ENCODE data around the gene TBRG1. TPM values are rescaled to one million over a fixed set of nuclear protein-coding genes. Genes with fewer than 3 reads are reported as not detected.

The TBRG1 gene, protein sequence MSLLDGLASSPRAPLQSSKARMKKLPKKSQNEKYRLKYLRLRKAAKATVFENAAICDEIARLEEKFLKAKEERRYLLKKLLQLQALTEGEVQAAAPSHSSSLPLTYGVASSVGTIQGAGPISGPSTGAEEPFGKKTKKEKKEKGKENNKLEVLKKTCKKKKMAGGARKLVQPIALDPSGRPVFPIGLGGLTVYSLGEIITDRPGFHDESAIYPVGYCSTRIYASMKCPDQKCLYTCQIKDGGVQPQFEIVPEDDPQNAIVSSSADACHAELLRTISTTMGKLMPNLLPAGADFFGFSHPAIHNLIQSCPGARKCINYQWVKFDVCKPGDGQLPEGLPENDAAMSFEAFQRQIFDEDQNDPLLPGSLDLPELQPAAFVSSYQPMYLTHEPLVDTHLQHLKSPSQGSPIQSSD
- total RNA-seq (2012; rRNA removed) = 11.9 and 13.3 TPM in 2 replicates
- 20.2 and 23.2 TPM in 2 replicates for polyA plus RNA-seq (2012; rRNA removed)
- 7.0 and 10.4 TPM in 2 replicates for polyA plus RNA-seq (2012; cell fraction: cytosol; rRNA removed)
- polyA plus RNA-seq (2012; cell fraction: nucleus; rRNA removed; ENCODE audit: low replicate concordance) = 27.9 and 84.2 TPM in 2 replicates
- percentile 87 among the genes with signal in this experiment for Bru-seq, nascent RNA
- percentile 86 among the genes with signal in this experiment for BruChase-seq, experiment 1, labeled RNA remaining after a 6-hour chase
- percentile 89 among the genes with signal in this experiment for BruChase-seq, experiment 2, labeled RNA remaining after a 2-hour chase
- long read RNA-seq, full-length matches to known transcripts = 21 of 32 reads
- long read RNA-seq, partial matches to known transcripts = 4 of 32 reads
- long read RNA-seq, other reads (novel, unspliced or antisense) = 7 of 32 reads

DNA sequence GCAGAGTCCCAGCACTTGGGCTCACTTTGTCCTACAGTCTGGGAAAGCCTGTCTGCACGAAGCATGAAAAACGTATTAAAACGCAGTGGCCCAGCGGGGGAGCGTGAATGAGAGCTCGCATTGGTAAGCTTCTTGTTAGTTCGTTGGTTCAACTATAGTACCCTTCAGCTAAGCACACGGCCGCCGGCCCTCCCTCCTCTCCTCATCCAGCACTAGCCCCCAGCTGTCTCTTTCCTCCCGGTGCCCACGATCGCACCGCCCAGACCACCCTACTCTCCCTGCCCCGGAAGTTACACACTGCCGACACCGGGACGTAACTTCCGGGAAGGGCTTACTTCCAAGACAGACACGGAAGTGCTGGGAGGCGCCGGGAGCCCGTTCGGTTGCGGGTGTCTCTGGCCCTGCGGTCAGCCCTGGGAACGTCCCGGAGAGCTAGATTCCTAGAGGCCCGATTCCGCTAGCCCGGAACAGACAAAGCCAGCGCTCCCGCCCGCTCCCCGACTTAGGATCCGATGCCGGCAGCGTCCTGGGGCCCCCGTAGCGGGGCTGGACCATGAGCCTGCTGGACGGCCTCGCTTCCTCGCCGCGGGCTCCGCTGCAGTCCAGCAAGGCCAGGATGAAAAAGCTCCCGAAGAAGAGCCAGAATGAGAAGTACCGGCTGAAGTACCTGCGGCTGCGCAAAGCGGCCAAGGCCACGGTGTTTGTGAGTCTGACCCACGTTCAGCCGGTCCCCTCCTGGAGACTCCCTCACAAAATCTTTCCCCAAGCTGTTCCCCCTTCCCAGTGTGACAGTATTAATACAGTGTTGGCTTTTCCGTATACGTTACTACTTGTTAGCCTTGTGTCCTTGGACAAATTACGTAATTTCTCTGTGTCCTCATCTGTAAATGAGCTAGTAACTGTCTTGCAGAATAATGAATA lies at the start of gene TBRG1:
Gene TBRG1 (plus strand): TSS at position 334 of the 921 bp plus-strand sequence. CDS start 220 bp downstream, at position 554.
- no peaks in the 10 kb centered on the region; the same call in 1 of the 2 replicates for H3K4me1 ChIP-seq (ENCODE audit: control insufficient read depth, insufficient read depth, low read length)
- intact Hi-C loops (cut with micrococcal nuclease) = no loop called here
- peak within 1 kb of the TSS; percentile 90 for H2AK9ac ChIP-seq (replicated peaks; ENCODE audit: low read depth, low read length, poor library complexity)
- peak within 1 kb of the TSS; percentile 86 for H4K91ac ChIP-seq (ENCODE audit: insufficient read depth, low read depth, low read length)
- no peak within 1 kb of the TSS; the same call in 1 of the 2 replicates for H2AK5ac ChIP-seq (ENCODE audit: low read depth, low read length)
- dilution Hi-C loops (cut with HindIII; ENCODE audit: low sequenced_read_pairs, unreplicated experiment) = no loop called here
- DNase-seq (peak; percentile 91), ATAC-seq (ENCODE audit: low read depth) (peak; percentile 95)
- H3K18ac ChIP-seq (ENCODE audit: low read depth, low read length) = peak within 1 kb of the TSS; percentile 76
- H2BK20ac ChIP-seq (ENCODE audit: low read depth, low read length) = no peak within 1 kb of the TSS
- no peaks in the 10 kb centered on the region for H3K9me3 ChIP-seq (ENCODE audit: control insufficient read depth, insufficient read depth, low read length)
- ChIA-PET POLR2A (ENCODE audit: unreplicated experiment) (interaction anchor here (0.5 kb wide), 1 partner anchor 579 kb away, joined by 3 read pairs; no protein-coding TSS in a partner anchor), CTCF (interaction anchor here (0.9 to 1.8 kb wide), 2 partner anchors 207 to 221 kb away, joined by 3 to 7 read pairs; no protein-coding TSS in a partner anchor)
- TF ChIP-seq MAZ (IDR thresholded peaks at IDR 0.05; ENCODE audit: borderline replicate concordance, low read depth, low read length) = peak; percentile 71; the same call in 1 of the 2 replicates
- TF ChIP-seq SMC3 (IDR thresholded peaks at IDR 0.05; ENCODE audit: low read depth, low read length) = no peak
- TF ChIP-seq, protein P1, sequence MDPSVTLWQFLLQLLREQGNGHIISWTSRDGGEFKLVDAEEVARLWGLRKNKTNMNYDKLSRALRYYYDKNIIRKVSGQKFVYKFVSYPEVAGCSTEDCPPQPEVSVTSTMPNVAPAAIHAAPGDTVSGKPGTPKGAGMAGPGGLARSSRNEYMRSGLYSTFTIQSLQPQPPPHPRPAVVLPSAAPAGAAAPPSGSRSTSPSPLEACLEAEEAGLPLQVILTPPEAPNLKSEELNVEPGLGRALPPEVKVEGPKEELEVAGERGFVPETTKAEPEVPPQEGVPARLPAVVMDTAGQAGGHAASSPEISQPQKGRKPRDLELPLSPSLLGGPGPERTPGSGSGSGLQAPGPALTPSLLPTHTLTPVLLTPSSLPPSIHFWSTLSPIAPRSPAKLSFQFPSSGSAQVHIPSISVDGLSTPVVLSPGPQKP (IDR thresholded peaks at IDR 0.05; ENCODE audit: borderline replicate concordance, low read depth, low read length) = no peak
- peak; percentile 48 for TF ChIP-seq CEBPB (IDR thresholded peaks at IDR 0.05; ENCODE audit: low read depth, low read length)
- TF ChIP-seq MXI1 (IDR thresholded peaks at IDR 0.05; ENCODE audit: borderline replicate concordance, low read depth, low read length) = no peak
- peak; percentile 95 for TF ChIP-seq POLR2A (IDR thresholded peaks at IDR 0.05; ENCODE audit: low read depth, low read length)
- H2AFZ ChIP-seq (replicated peaks; ENCODE audit: low read length, poor library complexity) = peak within 1 kb of the TSS; percentile 98
- 0% methylated on average over 15 of the region's 57 CpGs; no CpG with 5 or more reads in 1 of the 2 experiments for WGBS, 2 experiments (ENCODE audit: extremely low coverage in 2 of 2, insufficient read length in 1 of 2)
- peak within 1 kb of the TSS; percentile 89 for H3K14ac ChIP-seq (replicated peaks; ENCODE audit: low read depth, low read length)
- H3K36me3 ChIP-seq (ENCODE audit: control insufficient read depth, insufficient read depth, low read length) = peaks cover 16% of the 10 kb centered on the region
- H3K9me1 ChIP-seq (ENCODE audit: insufficient read depth, low read length) = peaks cover 8% of the 10 kb centered on the region; the same call in 1 of the 2 replicates
- BruUV-seq (replicated peaks) = TSS peak; percentile 72
- H4K20me1 ChIP-seq (ENCODE audit: insufficient read depth, low read length) = no peaks in the 10 kb centered on the region; the same call in 1 of the 2 replicates
- H3K79me1 ChIP-seq (ENCODE audit: low read depth in 1 of 2, low read length in 2 of 2) = peaks cover 22 to 42% of the 10 kb centered on the region in 2 experiments
- H4K5ac ChIP-seq (ENCODE audit: low read depth, low read length) = peak within 1 kb of the TSS; percentile 98
- H2BK120ac ChIP-seq (ENCODE audit: low read depth, low read length) = peak within 1 kb of the TSS; percentile 52; the same call in 1 of the 2 replicates
- peak within 1 kb of the TSS; percentile 94 for H3K4me2 ChIP-seq (ENCODE audit: low read depth, low read length)
- in situ Hi-C loops (cut with MboI; ENCODE audit: low sequenced_read_pairs) = no loop called here
- peak within 1 kb of the TSS; percentile 88 for H3K23ac ChIP-seq (ENCODE audit: low read depth, low read length)
- peak within 1 kb of the TSS; percentile 85 for H3K56ac ChIP-seq (ENCODE audit: extremely low read depth, insufficient read depth, low read length)
- peak within 1 kb of the TSS; percentile 79 for H3K4me3 ChIP-seq (ENCODE audit: insufficient read depth, low read depth, low read length)
- no peak within 1 kb of the TSS for H2BK15ac ChIP-seq (ENCODE audit: low read depth, low read length)
- H3K27ac ChIP-seq (ENCODE audit: insufficient read depth, low read length) = peak within 1 kb of the TSS; percentile 81
- H2BK5ac ChIP-seq (ENCODE audit: low read depth, low read length, poor library complexity, severe bottlenecking) = peak within 1 kb of the TSS; percentile 51
- H3K27me3 ChIP-seq (ENCODE audit: control insufficient read depth, insufficient read depth, low read length) = peaks cover 6% of the 10 kb centered on the region; the same call in 1 of the 2 replicates
- peak within 1 kb of the TSS; percentile 82 for H3K4ac ChIP-seq (ENCODE audit: low read depth, low read length)
- H4K8ac ChIP-seq (ENCODE audit: low read depth in 2 of 2, low read length in 2 of 2) = peak within 1 kb of the TSS; percentile 93 to 94
- peak within 1 kb of the TSS; percentile 91 for H3K9ac ChIP-seq (ENCODE audit: low read depth, low read length)
